HG03025 (cell line): ENCODE results near the gene TRIM8.
"Not testable (repeated sequence)": the region's sequence is repeated elsewhere in the genome, so short reads cannot be mapped to it uniquely, and the experiment has no call there.

Source experiments
- ATAC-seq: cut with Tn5 transposase; IDR thresholded peaks from one replicate; pipeline ENCODE4 v1.9.1; 2021; ENCODE audit warnings: mild to moderate bottlenecking, moderate library complexity; ENCODE audit not compliant: unreplicated experiment, low FRiP score

Gene TRIM8

GRCh38 chr10:102682981-102683380 lies 38.7 kb downstream of the TRIM8 start:
- ATAC-seq = no peak

- no peak for ATAC-seq
These were observed 39.5 kb downstream of the TRIM8 start for GRCh38 chr10:102683736-102684135.

GRCh38 chr10:102691285-102692066 lies 47.2 kb downstream of the TRIM8 start:
- ATAC-seq = no peak

- not testable (repeated sequence) for ATAC-seq
These were observed 51.1 kb downstream of the TRIM8 start for GRCh38 chr10:102695401-102695800.

- ATAC-seq = no peak
These were observed 52.5 kb downstream of the TRIM8 start for GRCh38 chr10:102696736-102697135.

- no peak for ATAC-seq
These were observed 54.6 kb downstream of the TRIM8 start for GRCh38 chr10:102698894-102699293.

GRCh38 chr10:102701272-102701671 lies 57.0 kb downstream of the TRIM8 start:
- ATAC-seq = no peak

- ATAC-seq = no peak
These were observed 57.5 kb downstream of the TRIM8 start for GRCh38 chr10:102701796-102702195.

GRCh38 chr10:102702742-102703141 lies 58.5 kb downstream of the TRIM8 start:
- ATAC-seq = no peak

GRCh38 chr10:102704915-102705314 lies 60.6 kb downstream of the TRIM8 start:
- ATAC-seq = no peak

GRCh38 chr10:102705531-102705930 lies 61.3 kb downstream of the TRIM8 start:
- ATAC-seq = no peak
